Fibroblast of lung (primary cell): ENCODE measurements around the gene MRPL9.

Experiments
- CTCF ChIP-seq, 2 donors: IDR thresholded peaks in 1 of 2; conservative IDR thresholded peaks in 1 of 2; 1 replicate in 1 of 2; 2 replicates in 1 of 2; pipeline ENCODE4 v1.5.1; 2011 to 2012; ENCODE audit warnings: low read length in 2 of 2, control low read depth in 1 of 2, inconsistent platforms in 1 of 2, low read depth in 1 of 2, mild to moderate bottlenecking in 1 of 2
- EZH2 ChIP-seq: IDR thresholded peaks from 2 replicates; pipeline ENCODE4 v1.5.1; 2012; ENCODE audit warnings: low read length, control low read depth, mild to moderate bottlenecking; ENCODE audit errors: missing control alignments

GRCh38 chr1:151798571-151798970 is 35.3 kb upstream of the MRPL9 start:
- TF ChIP-seq CTCF (conservative IDR thresholded peaks at IDR 0.05 in 1 of 2, IDR thresholded peaks at IDR 0.05 in 1 of 2; ENCODE audit: low read depth in 1 of 2, low read length in 2 of 2) (no peak), EZH2 (no peak)
